ENCODE data around the gene SRSF12.

Gene SRSF12

GRCh38 chr6:89059227-89059626 is 58.6 kb downstream of the SRSF12 start:
- DNase-seq (ENCODE audit: low read depth): no peak
- TF ChIP-seq CTCF (IDR thresholded peaks at IDR 0.05; ENCODE audit: control insufficient read depth, extremely low read depth, insufficient read depth): no peak
- H3K4me3 ChIP-seq (ENCODE audit: low read depth, low read length): no peak overlapping the region

DNA sequence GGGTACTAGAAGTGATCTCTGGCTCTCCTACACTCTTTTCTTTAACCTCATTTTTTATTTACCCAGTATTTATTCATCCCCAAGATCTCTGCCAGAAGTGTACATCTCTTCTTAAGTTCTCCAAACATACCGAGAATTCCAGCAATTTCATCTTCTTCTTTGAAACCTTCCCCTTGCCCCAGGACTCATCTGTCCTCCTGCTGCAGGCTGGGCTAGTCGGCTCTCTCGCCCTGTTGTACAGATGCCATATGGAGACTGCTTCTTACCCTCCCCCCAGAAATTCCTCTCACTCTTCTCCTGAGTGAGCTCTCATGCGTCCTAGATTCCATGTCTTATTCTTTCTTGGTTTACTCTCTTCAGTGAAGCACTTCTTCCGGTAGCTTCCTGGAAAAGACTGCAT is 59.2 kb downstream of the SRSF12 start:
- H3K4me3 ChIP-seq (ENCODE audit: low read depth, low read length): no peak overlapping the region
- TF ChIP-seq CTCF (IDR thresholded peaks at IDR 0.05; ENCODE audit: control insufficient read depth, extremely low read depth, insufficient read depth): no peak
- DNase-seq (ENCODE audit: low read depth): no peak

- no peak overlapping the region for H3K4me3 ChIP-seq (ENCODE audit: low read depth, low read length)
- DNase-seq (ENCODE audit: low read depth): no peak
- no peak for TF ChIP-seq CTCF (IDR thresholded peaks at IDR 0.05; ENCODE audit: control insufficient read depth, extremely low read depth, insufficient read depth)
These were observed 60.1 kb downstream of the SRSF12 start for GRCh38 chr6:89057759-89058158.

DNA sequence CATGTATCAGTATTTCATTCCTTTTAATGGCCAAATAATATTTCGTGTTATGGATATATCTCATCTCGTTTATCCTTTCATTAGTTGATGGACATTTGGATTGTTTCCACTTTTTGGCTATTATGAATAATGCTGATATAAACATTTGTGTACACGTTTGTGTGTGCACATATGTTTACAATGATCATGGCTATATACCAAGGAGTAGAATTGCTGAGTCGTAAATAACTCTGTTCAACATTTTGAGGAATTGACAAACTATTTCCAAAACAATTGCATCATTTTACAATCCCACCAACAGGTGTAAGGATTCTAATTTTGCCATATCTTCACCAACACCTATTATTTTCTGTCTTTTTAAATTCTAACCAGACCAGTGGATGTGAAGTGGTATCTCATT is 63.7 kb downstream of the SRSF12 start:
- no peak for DNase-seq (ENCODE audit: low read depth)
- TF ChIP-seq CTCF (IDR thresholded peaks at IDR 0.05; ENCODE audit: control insufficient read depth, extremely low read depth, insufficient read depth): no peak
- no peak overlapping the region for H3K4me3 ChIP-seq (ENCODE audit: low read depth, low read length)

- H3K4me3 ChIP-seq (ENCODE audit: low read depth, low read length): no peak overlapping the region
- DNase-seq (ENCODE audit: low read depth): no peak
- TF ChIP-seq CTCF (IDR thresholded peaks at IDR 0.05; ENCODE audit: control insufficient read depth, extremely low read depth, insufficient read depth): no peak
These were observed 66.2 kb downstream of the SRSF12 start for GRCh38 chr6:89051676-89052075.

DNA sequence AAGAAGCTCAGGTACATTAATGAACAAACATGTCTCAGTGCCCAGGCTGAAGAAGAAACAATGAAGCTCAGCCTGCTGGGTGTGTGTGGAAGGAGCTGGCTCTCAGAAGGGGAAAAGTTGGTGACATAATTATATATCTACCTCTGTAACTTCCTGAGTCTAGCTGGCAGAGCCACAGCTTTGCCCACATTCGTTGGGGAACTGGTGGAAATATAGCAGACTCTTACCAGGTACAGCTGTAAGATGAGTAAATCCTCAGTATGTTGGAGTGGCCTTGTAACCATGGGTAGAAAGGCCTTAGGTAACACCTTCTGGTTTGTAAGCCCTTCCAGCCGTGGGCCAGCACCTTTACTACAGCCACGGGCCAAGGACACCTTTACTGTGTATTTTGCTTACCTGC is 67.2 kb downstream of the SRSF12 start:
- H3K4me3 ChIP-seq (ENCODE audit: low read depth, low read length): no peak overlapping the region
- TF ChIP-seq CTCF (IDR thresholded peaks at IDR 0.05; ENCODE audit: control insufficient read depth, extremely low read depth, insufficient read depth): no peak
- DNase-seq (ENCODE audit: low read depth): no peak

GRCh38 chr6:89050155-89050554 is 67.7 kb downstream of the SRSF12 start:
- no peak overlapping the region for H3K4me3 ChIP-seq (ENCODE audit: low read depth, low read length)
- DNase-seq (ENCODE audit: low read depth): no peak
- TF ChIP-seq CTCF (IDR thresholded peaks at IDR 0.05; ENCODE audit: control insufficient read depth, extremely low read depth, insufficient read depth): no peak
